NCI-H1105 (cell line): Measurements from ENCODE around the gene ADGRL1.
"Not testable (repeated sequence)": the region's sequence is repeated elsewhere in the genome, so short reads cannot be mapped to it uniquely, and the experiment has no call there.

ENCODE experiments used
- DNase-seq: peaks from one replicate; lab custom pipeline; 2025; lab: John Stamatoyannopoulos, UW

The ADGRL1 gene

DNA sequence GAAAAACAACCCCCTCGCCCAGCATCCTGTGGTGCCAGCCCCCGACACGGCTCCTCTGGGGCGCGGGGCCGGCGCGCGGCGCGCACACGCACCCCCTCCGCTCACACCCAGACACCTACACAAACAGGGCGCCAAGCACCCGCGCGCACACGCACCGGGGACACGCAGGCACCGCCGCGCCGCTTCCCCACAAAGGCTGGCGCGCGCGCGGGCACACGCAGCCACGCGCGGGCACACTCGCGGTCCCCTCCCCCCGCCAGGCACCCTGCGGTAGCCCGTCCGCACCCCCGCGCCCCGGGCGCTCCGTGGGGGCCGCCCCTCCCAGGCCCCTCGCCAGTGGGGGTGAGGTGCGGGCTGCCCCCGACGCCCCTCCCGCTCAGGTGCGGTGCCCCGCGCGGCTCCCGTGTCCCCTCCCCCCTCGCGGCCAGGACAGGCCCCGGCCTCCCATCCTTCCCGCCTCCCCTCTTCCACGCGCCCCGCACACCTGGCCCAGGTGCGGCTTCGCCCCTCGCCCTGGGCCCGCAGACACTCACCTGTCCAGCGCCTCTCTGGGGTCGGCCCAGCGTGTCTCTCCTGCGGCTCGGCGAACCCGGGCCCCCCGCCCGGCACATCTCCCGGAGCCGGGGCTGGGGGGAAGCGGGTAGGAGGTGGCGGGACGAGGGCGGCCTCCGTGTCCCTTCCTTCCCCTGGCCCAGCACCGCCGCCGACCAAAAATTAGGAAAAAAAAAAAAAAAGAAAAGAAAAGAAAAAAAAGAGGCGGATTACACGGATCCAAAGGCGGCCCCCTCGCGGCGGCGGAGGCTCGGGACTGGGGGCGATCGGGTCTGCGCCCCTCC is at the start of gene ADGRL1:
ADGRL1 (minus strand) TSS at position 718 of the 836 bp plus-strand sequence. CDS start 22,567 bp downstream, outside the sequence.
- not testable (repeated sequence) for DNase-seq

GRCh38 chr19:14255316-14255715 is 49.3 kb upstream of the ADGRL1 start:
- not testable (repeated sequence) for DNase-seq

- peak; percentile 76 for DNase-seq
Observed at GRCh38 chr19:14253822-14254599, 48.0 kb upstream of the ADGRL1 start.

- not testable (repeated sequence) for DNase-seq
Observed at GRCh38 chr19:14252136-14252535, 46.2 kb upstream of the ADGRL1 start.

DNA sequence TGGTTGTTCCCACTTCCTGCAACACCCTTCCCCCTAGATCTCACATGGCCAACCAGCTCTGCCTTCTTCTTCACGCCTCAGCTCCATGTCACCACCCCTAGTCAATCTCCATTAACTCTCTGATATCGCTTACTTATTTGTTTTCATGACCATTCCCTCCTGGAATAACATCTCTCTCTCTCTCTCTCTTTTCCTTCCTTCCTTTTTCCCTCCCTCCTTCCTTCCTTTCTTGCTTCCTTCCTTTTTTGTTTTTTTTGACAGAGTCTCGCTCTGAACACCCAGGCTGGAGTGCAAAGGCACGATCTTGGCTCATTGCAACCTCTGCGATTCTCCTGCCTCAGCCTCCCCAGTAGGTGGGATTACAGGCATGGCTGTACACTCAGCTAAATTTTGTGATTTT is 44.9 kb upstream of the ADGRL1 start:
- no peak for DNase-seq

- DNase-seq = not testable (repeated sequence)
Observed at GRCh38 chr19:14250315-14250714, 44.3 kb upstream of the ADGRL1 start.

DNA sequence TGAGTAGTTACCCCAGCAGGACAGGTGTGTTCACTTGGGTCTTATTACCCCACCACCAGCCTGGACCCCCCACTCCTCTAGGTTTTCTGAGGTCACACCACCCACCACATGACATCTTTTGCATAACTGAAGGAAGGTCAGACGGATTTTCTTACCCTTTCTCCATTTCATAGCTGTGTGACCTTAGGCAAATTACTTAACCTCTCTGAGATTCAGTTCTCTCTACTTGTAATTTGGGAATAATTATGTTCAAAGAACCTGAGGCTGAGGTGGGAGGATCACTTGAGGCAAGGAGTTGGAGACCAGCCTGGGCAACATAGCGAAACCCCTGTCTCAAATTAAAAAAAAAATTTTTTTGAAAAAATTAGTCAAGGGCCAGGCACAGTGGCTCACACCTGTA is 43.9 kb upstream of the ADGRL1 start:
- not testable (repeated sequence) for DNase-seq

DNA sequence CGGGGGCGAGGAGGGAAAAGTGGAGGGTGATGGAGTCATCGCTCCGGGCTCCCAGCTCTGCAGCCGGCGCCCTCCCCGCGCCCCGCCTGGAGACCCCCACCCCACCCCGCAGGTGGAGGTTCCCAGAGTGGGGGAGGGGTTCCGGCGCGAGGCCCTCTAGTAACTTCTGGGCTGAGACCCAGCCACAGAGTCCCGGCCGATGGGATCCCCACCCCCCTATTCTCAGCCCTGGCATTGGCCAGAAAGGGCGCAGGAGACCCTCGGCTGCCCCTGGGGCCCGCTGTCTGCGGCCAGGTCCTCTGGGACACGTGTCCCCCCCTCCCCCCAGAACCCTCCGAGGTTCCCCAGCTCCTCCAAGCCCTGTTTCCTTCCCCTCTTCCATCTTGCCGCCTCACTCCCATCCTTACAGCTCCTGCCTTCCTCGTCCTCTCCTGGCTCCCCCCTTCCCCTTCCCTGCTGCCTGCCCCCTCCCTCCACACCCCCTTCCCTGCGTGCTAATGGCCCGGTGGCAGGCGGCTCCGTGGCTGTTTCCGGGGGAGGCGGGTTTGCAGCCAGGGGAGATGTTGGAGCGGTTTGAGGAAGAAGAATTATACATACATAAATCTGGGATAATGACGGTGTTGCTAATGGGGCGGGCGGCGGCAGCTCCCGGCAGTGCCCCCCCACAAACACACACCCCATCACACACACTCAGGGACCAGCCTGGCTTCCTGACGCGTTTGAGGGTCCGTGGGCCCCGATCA is 43.2 kb upstream of the ADGRL1 start:
- DNase-seq = peak; percentile 53

DNA sequence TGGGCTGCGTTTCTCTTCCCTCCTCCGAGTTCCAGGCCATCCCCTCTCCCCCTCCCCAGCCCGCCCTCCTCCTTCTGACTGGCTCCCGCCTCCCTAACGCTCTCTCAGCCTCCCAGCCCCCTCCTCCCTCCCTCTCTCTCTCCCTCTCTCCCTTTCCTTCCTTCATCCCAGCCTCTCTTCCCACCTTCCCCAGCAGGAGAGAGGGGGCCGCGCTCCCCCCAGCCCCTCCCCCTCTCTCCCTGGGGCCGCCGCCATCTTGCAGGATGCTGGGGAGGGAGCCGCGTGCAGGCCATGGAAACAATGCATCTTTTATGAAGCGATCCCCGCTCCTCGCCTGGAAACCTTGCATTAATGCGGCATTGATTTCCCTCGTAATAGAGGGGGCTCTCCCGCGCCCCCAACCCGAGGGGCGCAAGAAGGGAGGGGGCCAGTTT is 42.6 kb upstream of the ADGRL1 start:
- DNase-seq = peak; percentile 93

- peak; percentile 21 for DNase-seq
Observed at GRCh38 chr19:14247548-14248471, 41.8 kb upstream of the ADGRL1 start.

DNA sequence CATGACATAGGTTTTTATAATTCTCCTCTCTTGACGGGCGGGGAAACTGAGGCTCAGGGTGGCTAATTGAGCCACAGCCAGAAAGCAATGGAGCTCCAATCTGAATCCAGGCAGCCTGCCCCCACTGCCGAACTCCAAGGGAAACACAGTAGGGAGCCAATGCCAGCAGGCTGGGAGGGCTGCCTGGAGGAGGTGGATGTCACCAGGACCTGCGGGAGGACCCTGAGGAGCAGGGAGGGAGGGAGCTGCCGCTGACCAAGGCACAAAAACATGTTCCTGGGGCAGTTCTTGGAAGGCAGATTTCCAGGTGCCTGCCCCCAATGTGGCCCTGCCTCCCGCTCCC is 41.2 kb upstream of the ADGRL1 start:
- not testable (repeated sequence) for DNase-seq

DNA sequence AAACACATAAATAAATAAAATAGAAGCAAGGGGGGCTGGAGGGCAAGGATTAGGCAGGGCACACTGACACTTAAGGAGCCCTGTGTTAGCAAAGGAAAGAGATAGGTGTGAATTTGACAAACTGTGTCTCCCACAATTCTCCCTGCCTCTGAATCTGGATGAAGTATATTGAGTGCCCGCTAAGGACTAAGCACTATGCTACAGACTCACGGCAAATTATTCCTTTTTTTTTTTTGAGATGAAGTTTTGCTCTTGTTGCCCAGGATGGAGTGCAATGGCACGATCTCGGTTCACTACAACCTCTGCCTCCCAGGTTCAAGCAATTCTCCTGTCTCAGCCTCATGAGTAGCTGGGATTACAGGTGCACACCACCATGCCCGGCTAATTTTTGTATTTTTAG is 38.4 kb upstream of the ADGRL1 start:
- not testable (repeated sequence) for DNase-seq

DNA sequence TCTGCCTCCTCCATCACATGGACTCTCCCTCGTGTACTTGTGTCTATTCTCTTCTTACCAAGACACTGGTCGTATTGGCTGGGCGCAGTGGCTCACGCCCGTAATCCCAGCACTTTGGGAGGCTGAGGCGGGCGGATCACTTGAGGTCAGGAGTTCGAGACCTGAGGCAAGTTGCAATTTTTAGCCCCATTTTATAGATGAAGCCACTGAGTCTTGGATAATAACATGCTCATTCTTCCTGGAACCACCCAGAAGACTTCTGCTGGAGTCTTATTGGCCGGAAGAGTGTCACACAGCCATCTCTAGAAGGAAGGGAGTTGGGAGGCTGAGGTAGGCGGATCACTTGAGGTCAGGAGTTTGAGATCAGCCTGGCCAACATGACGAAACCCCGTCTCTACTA is 37.7 kb upstream of the ADGRL1 start:
- not testable (repeated sequence) for DNase-seq

DNA sequence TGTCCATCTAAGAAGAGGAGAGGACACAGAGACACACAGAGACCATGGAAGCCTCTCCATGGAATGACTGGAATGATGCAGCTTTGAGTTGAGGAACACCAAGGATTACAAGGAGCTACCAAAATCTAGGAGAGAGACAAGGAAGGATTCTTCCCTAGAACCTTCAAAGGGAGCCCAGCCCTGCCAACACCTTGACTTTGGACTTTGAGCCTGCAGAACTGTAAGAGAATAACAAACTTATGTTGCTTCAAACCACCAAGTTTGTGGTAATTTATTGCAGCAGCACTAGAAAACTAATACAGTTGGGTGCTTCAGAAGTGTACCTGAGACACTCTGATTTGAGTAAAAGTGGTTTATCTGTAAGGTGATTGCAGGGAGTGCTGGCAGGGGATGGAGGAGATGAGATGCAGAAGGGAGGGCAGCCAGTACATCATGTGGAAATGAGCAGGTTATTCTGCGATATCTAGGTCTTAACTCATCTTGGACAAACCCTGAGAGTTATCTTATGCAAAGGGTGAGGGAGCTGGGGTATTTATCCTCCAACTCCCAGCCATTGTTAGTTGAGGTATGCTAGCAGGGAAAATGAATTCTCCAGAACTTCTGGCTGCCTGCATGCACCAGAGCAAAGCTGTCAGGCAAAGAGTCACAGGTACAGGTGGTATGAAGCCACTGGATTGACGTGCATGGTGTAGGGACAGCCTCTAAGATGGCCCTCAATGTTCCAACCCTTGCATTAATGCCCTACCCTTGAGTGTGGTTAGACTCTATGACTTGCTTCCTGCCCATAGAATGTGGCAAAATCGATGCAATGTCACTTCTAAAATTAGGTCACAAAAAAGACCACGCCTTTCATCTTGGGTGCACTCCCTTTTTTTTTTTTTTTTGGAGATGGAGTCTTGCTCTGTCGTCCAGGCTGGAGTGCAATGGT is 31.3 kb upstream of the ADGRL1 start:
- no peak for DNase-seq

DNA sequence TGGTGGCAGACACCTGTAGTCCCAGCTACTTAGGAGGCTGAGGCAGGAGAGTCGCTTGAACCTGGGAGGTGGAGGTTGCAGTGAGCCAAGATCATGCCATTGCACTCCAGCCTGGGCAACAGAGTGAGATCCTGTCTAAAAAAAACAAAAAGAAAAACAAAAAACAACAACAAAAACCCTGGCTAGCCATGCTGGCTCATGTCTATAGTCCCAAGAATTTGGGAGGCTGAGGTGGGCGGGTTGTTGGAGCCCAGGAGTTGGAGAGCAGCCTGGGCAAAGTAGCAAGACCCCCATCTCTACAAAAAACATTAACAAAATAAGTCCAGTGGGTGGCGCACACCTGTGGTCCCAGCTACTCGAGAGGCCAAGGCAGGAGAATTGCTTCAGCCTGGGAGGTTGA is 27.0 kb upstream of the ADGRL1 start:
- not testable (repeated sequence) for DNase-seq

- not testable (repeated sequence) for DNase-seq
Observed at GRCh38 chr19:14228446-14229071, 22.6 kb upstream of the ADGRL1 start.

- DNase-seq = not testable (repeated sequence)
Observed at GRCh38 chr19:14226498-14226897, 20.5 kb upstream of the ADGRL1 start.

DNA sequence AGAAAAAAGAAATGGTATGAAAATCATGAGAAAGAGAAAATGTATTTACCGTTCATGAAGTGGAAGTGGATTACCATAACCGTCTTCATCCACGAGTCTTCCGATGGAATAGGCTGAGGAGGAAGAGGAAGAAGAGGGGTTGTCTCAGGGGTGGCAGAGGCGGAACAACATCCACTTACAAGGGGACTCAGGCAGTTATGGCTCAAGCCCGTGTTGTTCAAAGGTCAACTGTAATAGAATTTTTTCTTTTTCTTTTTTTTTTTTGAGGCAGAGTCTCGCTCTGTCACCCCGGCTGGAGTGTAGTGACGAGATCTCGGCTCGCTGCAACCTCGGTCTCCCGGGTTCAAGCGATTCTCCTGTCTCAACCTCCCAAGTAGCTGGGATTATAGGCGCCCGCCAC is 16.9 kb upstream of the ADGRL1 start:
- no peak for DNase-seq

- not testable (repeated sequence) for DNase-seq
Observed at GRCh38 chr19:14221345-14221744, 15.4 kb upstream of the ADGRL1 start.
